Vagina (tissue), 2 donors: ENCODE results near the gene BRI3.

Experiments used
- POLR2AphosphoS5 ChIP-seq, 2 donors: sonication (generic); formaldehyde crosslinking; IDR thresholded peaks; one replicate each; pipeline ENCODE4 v1.9.0; 2017; ENCODE audit warnings: antibody characterized with exemption in 2 of 2, mild to moderate bottlenecking in 2 of 2, low read depth in 1 of 2; ENCODE audit not compliant: insufficient read depth in 1 of 2
- TF ChIP-seq, protein P1 (sequence below), 3 experiments: fragments of 450-650 bp in 2 of 3; fragments of 200-600 bp in 1 of 3; sonication (generic) in 1 of 3; IDR thresholded peaks; one replicate each; pipeline ENCODE4 v1.5.1; 2017 to 2019; ENCODE audit warnings: antibody characterized with exemption in 3 of 3, mild to moderate bottlenecking in 2 of 3, moderate library complexity in 2 of 3

- TF ChIP-seq, protein P1, sequence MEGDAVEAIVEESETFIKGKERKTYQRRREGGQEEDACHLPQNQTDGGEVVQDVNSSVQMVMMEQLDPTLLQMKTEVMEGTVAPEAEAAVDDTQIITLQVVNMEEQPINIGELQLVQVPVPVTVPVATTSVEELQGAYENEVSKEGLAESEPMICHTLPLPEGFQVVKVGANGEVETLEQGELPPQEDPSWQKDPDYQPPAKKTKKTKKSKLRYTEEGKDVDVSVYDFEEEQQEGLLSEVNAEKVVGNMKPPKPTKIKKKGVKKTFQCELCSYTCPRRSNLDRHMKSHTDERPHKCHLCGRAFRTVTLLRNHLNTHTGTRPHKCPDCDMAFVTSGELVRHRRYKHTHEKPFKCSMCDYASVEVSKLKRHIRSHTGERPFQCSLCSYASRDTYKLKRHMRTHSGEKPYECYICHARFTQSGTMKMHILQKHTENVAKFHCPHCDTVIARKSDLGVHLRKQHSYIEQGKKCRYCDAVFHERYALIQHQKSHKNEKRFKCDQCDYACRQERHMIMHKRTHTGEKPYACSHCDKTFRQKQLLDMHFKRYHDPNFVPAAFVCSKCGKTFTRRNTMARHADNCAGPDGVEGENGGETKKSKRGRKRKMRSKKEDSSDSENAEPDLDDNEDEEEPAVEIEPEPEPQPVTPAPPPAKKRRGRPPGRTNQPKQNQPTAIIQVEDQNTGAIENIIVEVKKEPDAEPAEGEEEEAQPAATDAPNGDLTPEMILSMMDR (IDR thresholded peaks at IDR 0.05): no peak
- no peak for TF ChIP-seq POLR2AphosphoS5 (IDR thresholded peaks at IDR 0.05; ENCODE audit: insufficient read depth in 1 of 2, low read depth in 1 of 2)
Measured at GRCh38 chr7:98334081-98334480, 52.6 kb downstream of the BRI3 start.
